Stimulated activated naive CD4-positive, alpha-beta T cell (primary cell): ENCODE results near the gene RAPGEF5.

Experiments
- DNase-seq, 6 experiments: peaks; one replicate each; lab custom pipeline; 2025; lab: John Stamatoyannopoulos, UW

The RAPGEF5 gene

GRCh38 chr7:22151901-22152300 lies 205.1 kb downstream of the RAPGEF5 start:
- no peak for DNase-seq

- no peak for DNase-seq
Measured at GRCh38 chr7:22150221-22150620, 206.7 kb downstream of the RAPGEF5 start.

DNA sequence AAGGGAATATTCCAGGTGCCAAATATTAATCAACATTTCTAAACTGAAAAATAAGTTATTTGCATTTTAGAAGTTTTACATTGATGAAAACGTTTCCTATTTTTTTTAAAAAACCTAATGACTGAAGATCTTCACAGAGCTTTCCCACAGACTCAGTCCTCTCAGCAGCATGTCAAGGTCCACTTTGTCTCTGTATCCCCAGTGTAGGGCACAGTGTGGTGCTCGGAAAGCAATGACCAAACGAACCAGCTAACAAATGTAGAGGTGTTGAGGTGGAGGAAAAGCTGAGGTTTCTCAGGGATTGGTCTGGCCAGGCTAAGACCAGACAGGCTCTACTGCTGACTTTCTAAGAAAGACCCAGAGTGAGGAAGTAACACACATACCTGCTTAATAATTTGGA lies 209.1 kb downstream of the RAPGEF5 start:
- no peak for DNase-seq

GRCh38 chr7:22146961-22147512 lies 209.9 kb downstream of the RAPGEF5 start:
- peak in 1 of 6 experiments; percentile 9 for DNase-seq

GRCh38 chr7:22144950-22145349 lies 212.0 kb downstream of the RAPGEF5 start:
- no peak for DNase-seq

DNA sequence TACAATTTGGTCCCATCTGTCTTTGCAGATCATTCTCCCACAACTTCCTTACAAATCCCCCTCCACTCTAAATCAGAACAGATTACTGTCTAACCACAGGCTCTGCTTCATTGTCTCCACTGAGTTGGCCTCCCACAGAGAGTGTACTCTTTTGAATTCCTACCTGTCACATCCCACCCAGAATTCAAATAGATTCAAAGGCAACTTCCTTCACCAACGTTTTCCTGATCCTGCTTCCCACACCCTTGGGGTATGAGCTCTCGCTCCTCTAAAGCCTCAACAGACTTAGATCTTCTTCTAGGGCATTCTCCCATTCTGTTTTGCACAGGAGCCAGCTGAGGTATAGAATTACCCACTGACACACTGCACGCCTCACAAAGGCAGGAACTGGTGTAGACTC lies 213.5 kb downstream of the RAPGEF5 start:
- DNase-seq = no peak

GRCh38 chr7:22142572-22142971 lies 214.4 kb downstream of the RAPGEF5 start:
- DNase-seq = no peak

DNA sequence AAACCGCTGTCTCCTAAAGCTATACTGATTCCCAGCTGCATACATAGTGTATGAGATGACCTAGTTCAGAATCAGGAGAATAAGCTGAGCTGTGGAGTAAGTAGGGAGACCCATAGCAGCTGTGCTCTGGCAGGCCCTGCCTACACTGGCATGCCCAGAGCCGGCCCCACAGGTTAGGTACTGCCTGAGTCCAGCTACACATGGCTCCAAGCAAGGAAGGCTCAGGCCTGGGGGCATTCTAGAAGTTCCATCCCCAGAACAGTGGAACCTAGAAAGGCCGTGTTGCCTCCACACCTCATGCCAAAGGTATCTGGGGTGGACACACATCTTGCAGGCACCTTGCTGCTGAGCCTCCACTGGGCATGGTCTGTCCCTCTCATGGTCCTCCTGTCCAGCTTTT lies 215.6 kb downstream of the RAPGEF5 start:
- DNase-seq = no peak

DNA sequence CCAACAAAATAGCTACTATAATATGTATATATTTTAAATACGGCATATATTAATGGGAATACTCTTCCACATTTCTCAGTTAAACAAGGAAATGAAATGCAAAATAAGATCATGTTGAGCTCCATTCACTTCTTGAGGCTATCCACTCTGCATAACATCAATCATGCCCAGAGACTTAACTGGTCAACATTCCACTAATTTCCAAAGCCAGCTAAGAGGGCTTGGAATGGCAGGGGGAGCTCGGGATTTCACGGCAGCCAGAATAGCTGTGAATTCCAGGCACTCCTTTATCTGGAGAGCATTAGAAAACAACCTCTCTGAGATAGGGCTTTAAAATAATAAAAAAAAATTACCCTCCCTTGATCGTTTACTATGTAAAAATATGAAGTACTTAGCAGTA lies 216.4 kb downstream of the RAPGEF5 start:
- DNase-seq = no peak

GRCh38 chr7:22138886-22139285 lies 218.1 kb downstream of the RAPGEF5 start:
- DNase-seq = no peak

- DNase-seq = no peak
Measured at GRCh38 chr7:22138106-22138505, 218.8 kb downstream of the RAPGEF5 start.

GRCh38 chr7:22137466-22137865 lies 219.5 kb downstream of the RAPGEF5 start:
- no peak for DNase-seq

DNA sequence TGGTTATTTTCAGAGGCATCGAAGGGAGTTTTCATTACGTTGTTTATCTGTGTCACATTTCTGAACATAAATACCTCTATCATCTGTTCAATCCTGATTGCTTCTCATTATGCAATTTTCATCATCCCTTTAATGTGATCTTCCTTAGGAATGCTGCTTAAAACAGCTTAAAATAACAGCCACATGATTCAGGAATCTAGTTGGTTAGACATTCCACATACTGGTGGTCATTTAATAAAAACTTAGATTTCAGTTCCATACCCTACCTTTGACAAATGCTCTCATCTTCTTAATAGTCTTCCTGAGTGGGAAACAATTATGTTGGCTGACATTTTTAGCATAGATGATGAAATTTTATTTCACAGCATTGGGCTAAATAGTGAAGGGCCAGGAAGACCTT lies 219.9 kb downstream of the RAPGEF5 start:
- no peak for DNase-seq

DNA sequence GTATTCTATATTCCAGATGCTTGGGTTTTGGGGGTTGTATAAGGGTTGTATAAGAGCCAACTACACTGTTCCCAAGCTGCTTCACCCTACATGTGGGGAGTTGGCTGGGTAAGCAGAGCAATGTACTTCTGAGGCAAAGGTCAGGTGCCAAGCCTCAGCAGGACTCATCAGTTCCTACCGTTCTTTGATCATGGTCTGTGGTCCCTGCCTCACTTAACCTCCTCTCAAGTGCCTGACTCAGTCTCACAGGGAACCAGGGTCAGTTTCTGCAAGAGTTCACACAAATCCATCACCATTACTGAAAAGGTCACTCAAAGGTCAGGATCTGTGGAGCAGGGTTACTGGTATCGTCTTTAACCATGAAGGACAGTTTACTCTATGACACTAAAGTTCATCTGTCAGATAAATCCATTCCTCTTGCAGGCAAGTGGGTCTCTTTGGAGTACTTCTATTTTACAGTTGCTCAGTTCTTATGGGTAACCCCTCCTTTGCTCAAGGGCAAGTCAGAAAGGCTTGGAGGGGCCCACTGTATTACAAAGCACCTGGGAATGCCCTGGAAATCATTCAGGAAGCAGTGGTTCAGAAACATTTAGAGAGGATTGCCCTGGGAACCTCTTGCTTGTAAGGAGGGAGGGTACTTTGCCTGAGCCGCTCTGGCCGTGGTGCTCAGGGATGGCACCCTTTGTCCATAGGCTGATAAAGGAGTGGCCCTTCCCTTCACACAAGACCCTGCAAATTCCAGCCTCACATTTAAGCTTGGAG lies 227.0 kb downstream of the RAPGEF5 start:
- no peak for DNase-seq

DNA sequence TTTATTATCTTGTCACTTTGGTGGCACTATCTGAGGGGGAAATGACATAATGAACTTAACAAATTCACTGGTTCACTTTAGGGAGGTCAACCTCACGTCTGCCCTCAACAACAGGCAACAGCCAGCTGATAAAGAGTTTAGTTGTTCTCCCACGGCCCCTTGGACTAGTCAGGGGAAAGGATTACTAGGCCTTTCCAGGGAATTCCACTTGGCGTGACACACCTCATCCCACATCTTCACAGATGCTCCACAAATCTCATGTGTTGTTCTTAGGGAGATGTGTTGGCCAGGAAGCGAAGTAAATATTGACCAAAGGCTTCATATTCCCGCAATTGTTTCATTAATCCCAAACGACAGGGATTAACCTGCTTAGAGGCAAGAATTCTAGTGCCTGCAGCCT lies 227.8 kb downstream of the RAPGEF5 start:
- no peak for DNase-seq

- no peak for DNase-seq
Measured at GRCh38 chr7:22128528-22128920, 228.4 kb downstream of the RAPGEF5 start.

DNA sequence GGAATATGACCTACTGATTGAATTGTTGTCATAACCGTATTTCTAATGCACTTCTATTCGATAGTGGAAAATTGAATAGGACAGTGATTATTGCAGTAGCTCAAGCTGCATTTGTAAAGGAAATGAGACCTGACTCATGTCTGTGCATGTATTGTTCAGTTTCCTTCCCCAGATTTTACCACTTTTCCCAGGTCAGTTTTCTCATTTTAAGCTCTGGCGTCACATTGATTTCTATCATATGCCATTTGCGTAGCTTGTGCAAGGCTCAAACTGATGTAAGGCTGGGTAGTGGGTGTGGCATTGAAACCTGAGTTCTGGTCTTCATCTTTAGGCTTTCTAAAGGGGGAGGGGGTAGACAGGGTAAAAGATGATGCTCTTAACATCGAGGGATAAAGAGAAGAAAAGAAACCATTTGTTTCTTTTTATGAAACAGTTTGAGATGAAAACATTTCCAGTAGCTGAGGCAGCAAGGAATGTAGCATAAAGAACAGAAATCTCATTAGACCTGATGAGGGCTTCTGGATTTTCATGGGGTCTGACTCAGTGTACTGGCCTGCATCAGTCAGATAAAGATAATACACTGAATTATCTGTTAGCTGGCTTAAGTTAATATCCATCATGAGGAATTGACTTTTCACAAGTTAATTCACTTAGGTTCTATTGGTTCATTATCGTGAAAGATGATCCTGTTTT lies 229.0 kb downstream of the RAPGEF5 start:
- no peak for DNase-seq

DNA sequence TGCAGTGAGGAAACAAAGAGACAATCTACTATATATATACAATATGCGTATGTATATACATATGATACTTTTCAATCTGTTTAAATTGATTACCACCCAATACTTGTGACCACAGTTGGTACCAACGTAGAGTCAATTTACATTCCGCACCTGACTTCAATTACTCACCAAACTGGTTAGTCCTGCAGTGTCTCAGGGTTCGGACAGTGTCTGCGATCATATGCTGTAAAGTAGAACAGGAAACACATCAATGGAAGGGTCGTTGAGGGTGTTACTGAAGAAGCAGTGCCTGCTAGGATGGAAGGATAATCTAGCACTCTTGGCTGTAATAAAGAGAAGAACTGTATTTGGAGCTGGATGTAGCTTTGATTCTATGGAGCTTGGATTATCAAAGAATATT lies 231.5 kb downstream of the RAPGEF5 start:
- no peak for DNase-seq

GRCh38 chr7:22124941-22125340 lies 232.0 kb downstream of the RAPGEF5 start:
- DNase-seq = no peak

- no peak for DNase-seq
Measured at GRCh38 chr7:22123139-22123538, 233.8 kb downstream of the RAPGEF5 start.

DNA sequence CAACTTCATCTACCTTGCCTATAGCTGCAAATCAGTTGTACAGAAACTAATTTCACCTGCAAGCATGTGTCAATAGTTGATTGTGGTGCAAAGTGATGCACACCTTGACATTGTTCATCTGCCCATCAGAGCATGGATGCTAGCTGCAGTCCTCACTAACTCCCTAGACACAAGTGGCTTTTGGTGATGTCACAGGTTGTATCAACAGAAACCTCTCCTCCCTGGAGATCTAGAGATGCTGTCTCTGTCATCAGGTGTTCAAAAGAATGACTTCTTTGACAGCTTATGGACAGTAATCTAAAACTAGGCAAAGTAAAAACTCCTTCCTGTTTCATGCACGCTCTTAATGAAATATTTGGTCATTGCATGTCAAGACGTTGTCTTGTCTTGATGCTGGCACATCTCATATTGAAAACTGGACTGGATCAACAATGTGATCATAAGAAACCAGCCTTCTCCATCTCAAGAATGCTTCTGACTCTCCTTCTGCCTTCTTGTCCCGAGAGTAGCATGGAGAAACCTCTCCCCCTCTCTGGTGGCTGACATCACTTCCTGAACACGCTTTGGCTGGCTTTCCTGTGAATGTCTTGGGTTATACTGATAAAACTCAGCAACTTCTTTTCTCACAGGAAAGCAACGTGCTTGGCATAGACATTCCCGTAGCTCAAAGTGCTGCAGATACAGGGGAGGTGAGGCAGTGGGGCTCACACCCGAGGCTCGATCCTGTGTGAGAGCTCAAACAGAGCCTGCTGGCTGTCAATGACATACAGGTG lies 235.1 kb downstream of the RAPGEF5 start:
- peak in 1 of 6 experiments; percentile 8 for DNase-seq

DNA sequence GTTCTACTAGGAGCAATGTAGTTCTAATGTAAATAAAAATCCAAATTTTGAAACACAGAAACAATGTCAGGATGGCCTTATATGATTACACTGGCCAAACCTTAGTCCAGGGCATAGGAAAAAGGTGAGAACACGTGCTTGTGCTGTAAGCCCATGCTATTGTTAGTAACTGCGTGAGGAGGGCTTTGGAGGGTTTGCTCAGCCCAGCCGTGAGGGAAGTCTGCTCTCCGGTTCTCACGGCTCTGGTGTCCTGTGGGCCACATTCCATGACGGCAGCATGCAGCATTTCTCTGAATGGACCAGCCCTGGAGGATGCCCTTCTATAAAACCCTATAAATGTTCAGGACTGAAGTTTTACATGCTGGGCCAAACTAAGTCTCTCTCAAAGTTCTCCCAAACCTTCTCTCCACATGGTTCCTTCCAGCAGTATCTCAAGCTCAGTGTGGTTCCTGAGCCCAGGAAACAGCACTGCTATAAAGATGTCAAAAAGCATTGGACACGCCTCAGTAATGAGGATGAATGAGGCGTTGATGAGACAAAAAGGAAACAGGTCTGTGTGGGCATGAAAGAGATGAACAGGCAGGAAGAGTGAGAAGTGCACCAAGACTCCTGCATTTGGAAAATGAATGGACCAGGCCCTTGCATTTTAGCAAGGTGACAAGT lies 236.4 kb downstream of the RAPGEF5 start:
- DNase-seq = no peak
